ENCODE measurements around the gene TAPBPL.
"Not testable (repeated sequence)": the region's sequence is repeated elsewhere in the genome, so short reads cannot be mapped to it uniquely, and the experiment has no call there.

TAPBPL gene

GRCh38 chr12:6451348-6452244 lies at the start of gene TAPBPL:
TAPBPL (plus strand) TSS chr12:6452042; CDS start chr12:6452249, 207 bp downstream.
- DNase-seq, result peak; percentile 87

GRCh38 chr12:6404390-6404789 lies 47.5 kb upstream of the TAPBPL start:
- no peak for DNase-seq

DNA sequence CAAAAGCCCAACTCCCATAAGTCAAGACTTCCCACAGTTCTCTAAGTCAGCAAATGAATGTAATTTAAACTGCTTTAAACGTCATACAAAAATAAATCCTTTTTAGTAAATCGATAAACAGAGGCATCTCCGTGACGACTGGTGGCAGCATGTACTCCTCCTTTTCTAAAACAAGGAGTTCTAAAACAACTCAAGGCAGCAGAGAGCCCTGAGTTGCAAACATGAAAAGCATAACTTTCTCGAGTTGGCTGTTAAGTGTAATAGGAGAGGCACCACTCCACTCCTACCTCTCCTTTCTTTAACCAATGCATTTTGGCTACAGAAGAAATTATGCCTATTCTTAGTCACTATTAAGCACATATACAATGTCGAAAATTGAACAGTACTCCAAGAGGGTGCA lies 45.9 kb upstream of the TAPBPL start:
- no peak for DNase-seq

- DNase-seq, result no peak
These were observed 44.4 kb upstream of the TAPBPL start for GRCh38 chr12:6407236-6407954.

DNA sequence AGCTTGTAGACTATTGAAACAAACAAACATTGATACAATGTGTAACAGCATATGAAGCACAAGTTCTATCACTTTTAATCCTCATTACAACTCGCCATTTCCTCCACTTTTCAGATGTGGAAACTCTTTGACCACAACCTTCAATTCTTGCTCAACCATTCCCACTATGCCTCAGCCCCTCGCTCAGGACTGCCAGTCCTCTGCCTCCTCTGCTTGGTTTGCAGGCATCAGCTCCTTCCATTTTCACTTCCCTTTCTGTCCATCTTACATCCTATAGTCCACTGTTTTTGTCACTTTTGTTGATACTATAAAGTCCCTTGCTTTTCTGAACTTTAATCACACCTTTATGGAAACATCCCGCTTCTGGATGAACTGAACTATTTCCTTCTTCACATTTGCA lies 35.2 kb upstream of the TAPBPL start:
- no peak for DNase-seq

DNA sequence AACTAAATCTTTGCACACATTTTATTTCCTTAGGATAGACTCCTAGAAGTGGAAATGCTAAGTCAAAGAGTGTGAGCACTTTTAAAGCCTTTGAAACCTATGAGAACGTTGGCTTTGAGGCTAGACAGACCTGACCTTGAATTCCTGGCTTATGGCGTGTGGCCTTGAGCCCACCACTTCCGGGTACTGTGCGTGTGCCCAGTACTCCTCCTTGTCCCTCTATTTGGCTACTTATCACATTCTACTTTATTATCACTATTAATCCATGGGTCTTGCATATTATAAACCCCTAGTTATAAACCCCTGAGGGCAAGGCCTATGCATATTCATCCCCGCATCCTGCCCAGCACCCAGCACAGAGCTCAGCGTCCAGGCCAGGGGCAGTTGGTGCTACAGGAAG lies 33.0 kb upstream of the TAPBPL start:
- no peak for DNase-seq

GRCh38 chr12:6420364-6420763 lies 31.5 kb upstream of the TAPBPL start:
- DNase-seq, result no peak

- DNase-seq, result peak; percentile 26
These were observed 28.4 kb upstream of the TAPBPL start for GRCh38 chr12:6423267-6424007.

GRCh38 chr12:6424008-6424347 lies 27.9 kb upstream of the TAPBPL start:
- no peak for DNase-seq

GRCh38 chr12:6424866-6425265 lies 27.0 kb upstream of the TAPBPL start:
- no peak for DNase-seq

DNA sequence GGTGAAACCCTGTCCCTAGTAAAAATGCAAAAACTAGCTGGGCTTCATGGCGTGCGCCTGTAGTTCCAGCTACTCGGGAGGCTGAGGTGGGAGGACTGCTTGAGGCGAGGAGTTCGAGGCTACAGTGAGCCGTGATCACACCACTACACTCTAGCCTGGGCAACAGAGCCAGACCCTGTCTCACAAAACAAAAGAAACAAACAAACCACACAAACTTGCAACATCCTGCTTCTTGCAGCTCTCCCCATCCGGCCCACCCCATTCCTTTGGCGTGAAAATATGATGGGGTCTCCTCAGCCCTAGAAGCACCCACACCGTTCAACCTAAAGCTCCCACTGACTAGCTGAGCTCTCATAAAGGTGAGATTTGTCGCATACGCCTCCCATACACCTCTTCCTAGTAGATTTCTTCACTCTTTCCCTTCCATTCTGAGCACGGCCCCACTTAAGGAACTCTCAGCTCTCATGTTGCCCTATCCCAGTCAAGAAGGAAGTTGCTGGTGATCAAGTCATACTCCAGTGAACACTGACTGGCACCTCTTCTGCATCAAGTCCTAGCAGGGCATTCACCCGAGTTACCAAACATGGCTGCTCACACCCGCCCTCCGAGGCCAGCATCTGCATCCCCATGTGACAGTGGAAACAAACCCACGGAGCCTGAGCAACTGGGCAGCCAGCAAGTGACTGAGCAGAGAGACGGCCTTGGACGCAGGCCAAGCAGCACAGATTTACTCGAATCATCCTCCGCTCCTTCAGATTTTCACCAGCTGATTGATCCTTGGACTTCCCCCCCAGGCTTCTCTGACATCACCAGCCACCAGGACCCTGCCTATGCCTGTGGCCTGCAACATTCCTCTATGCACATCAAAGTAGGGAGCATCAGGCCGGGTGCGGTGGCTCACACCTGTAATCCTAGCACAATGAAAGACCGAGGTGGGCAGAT lies 26.0 kb upstream of the TAPBPL start:
- DNase-seq, result no peak

- DNase-seq, result no peak
These were observed 24.8 kb upstream of the TAPBPL start for GRCh38 chr12:6426882-6427671.

DNA sequence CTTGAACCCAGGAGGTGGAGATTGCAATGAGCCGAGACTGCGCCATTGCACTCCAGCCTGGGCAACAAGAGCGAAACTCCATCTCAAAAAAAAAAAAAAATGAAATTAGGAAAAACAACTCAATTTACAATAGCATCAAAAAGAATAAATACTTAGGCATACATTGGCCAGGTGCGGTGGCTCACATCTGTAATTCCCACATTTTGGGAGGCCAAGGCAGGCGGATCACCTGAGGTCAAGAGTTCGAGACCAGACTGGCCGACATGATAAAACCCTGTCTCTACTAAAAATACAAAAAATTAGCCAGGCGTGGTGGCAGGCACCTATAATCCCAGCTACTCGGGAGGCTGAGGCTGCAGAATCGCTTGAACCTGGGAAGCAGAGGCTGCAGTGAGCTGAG lies 24.0 kb upstream of the TAPBPL start:
- not testable (repeated sequence) for DNase-seq

GRCh38 chr12:6428326-6428725 lies 23.5 kb upstream of the TAPBPL start:
- DNase-seq, result no peak

- DNase-seq, result no peak
These were observed 21.5 kb upstream of the TAPBPL start for GRCh38 chr12:6430124-6430989.

GRCh38 chr12:6432991-6433390 lies 18.9 kb upstream of the TAPBPL start:
- no peak for DNase-seq

DNA sequence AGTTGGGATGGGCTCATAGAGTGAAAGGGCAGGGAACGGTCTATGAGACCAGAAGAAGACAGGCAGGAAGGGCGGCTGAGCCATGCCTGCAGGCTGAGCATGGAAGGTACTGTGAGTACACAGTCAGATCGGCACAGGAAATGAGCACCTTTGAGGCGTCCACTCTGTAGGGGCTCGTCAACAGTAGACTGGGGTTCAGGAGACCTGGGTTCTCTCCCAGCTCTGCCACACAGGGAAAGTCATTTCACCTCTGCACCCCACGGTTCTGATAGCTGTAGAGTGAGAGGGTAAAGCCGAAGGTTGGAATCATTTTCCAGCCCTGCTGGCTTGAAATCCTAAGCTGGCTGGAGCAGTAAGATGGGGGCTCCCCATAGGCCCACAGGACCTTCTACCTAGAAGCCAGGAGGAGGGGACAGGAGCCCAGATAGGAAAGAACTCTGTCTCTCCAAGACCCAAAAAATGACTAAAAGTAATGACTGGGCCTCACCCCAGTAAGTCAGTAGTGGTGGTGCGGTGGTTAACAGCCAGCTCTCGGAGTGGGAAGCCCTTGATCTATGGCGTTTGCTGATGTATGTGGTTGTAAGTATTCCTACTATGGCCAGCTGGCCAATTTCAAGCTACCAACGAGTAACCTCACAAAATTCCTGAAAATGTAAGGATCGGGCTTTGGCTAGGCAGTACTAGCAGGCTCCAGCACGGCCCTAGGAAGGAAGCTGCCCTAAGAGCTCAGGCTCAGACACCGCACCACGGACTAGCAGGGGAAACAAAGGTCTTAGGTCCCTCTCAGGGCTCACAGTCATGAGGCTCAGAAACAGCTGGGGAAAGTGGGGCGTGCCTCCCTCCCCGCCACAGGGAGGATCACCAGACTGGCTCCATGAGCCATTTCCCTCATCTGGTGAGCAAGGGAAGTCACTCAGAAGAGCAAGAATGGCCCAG lies 17.4 kb upstream of the TAPBPL start:
- DNase-seq, result no peak

DNA sequence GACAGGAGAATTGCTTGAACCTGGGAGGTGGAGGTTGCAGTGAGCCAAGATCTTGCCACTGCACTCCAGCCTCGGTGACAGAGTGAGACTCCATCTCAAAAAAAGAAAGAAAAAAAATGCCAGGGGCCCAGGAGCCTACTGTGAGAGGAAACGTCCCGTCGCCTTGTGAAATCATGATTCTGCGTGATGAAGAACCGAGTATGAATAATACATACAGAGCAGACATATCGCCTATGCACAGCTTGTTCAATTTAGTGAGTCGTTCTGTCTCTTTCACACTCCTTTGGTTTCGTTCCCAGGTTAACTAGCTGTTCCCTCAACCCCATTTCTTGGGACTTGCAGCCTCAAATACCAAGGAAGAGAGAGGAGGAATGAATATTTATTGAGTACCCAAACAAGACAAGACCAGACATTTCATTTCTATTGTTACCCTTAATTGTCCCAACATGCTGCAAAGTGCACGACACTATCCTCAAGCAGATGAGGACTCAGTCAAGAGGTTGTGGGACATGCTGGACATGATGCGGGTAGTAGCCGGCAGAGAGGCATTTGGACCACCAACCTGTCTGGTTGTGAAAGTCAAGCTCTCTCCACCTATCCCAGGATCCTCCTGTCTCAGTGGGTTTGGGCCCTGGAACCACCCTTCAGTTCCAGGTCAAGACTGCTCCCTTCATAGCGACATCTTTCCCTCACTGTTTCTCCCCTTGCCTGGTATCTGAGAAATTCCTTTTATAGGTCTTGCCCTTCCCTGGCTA lies 15.7 kb upstream of the TAPBPL start:
- DNase-seq, result no peak

DNA sequence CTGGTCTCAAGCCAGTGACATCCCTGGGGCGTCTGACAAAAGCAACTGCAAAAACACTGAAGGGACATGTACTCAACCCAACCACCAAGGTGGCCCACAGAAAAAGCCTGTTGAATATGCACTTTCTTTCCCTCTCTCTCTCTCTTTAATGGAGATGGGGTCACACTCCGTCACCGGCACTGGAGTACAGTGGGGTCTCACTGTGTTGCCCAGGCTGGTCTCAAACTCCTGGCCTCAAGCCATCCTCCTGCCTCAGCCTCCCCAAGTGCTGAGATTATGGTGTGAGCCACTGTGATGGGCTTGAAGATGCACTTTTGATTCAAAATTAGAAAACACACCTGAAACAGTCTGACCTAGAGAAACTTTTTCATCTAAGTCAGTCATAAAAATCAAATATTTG lies 14.3 kb upstream of the TAPBPL start:
- no peak for DNase-seq

Data from NCI-H187 treated with DMSO at 0.1 percent for 48 hours (cell line).